IPS DF 19.7 (cell line): Measurements from ENCODE around the gene MAP3K4.

Source experiments
- DNase-seq: peaks from one replicate; pipeline ENCODE4 v3.0.0-alpha.2; 2013; ENCODE audit warnings: low read depth, low spot score

MAP3K4 gene

DNA sequence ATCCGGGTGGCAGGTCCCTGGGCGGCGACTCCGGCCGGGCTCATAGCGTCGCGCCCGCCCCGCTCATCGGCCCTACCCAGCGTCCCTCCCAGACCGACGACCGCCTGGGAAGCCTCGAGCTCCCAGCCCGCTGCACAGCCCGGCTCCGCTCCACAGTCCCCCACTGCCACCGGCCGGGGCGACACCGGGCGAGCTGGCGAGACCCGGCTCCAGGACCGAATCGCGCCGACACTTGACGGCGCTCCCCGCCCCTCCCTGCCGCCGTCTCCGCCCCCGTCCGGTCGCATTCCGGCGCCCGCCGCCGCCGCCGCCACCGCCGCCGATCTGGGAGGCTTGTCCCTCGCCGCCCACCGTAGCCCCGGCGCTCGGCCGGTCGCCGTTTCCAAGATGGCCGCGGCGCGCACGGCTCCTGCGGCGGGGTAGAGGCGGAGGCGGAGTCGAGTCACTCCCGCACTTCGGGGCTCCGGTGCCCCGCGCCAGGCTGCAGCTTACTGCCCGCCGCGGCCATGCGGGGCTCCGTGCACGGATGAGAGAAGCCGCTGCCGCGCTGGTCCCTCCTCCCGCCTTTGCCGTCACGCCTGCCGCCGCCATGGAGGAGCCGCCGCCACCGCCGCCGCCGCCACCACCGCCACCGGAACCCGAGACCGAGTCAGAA lies at the start of gene MAP3K4:
Gene MAP3K4 (plus strand): TSS at position 364 of the 655 bp plus-strand sequence. CDS start 163 bp downstream, at position 527.
- DNase-seq, result no peak

DNA sequence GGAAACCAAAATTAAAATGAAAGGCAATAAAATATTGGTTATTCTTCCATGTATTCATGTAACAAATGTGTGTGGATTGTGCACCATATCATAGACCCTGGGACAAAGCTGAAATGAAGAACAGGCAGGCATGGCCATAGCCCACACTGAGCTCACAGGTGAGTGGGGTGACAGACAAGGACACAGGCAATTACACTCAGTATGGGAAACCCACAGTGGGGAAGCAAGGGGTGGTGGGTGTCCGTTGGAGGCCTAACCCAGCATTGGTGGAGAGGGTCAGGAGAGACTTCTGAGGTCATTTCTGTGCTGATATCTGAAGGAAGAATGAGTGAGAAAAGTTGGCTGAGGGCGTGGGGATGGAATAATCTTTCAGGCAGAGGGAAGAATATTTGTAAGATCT lies 47.6 kb upstream of the MAP3K4 start:
- no peak for DNase-seq

- no peak for DNase-seq
These were observed 45.9 kb upstream of the MAP3K4 start for GRCh38 chr6:160945516-160946177.

DNA sequence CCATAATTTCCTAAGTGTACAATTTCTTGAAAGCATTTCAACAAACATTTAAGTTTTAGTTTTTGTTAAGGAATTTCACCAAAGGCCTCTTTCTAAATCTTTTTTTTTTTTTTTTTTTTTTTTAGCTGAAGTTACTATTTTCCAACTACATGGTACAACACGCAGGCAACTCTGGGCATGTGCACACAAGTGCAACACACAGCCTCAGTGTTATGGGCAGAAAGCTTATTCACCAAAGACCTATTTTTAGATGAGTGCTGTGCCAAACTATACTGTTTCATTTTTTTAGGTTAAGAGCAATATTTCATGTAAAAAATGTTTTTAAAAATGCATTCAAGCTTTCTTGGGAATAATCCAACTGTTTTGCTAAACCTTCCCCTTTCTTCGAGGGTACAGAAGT lies 42.0 kb upstream of the MAP3K4 start:
- DNase-seq, result no peak

GRCh38 chr6:160950507-160950906 lies 41.1 kb upstream of the MAP3K4 start:
- no peak for DNase-seq

- DNase-seq, result no peak
These were observed 40.2 kb upstream of the MAP3K4 start for GRCh38 chr6:160951187-160952030.

DNA sequence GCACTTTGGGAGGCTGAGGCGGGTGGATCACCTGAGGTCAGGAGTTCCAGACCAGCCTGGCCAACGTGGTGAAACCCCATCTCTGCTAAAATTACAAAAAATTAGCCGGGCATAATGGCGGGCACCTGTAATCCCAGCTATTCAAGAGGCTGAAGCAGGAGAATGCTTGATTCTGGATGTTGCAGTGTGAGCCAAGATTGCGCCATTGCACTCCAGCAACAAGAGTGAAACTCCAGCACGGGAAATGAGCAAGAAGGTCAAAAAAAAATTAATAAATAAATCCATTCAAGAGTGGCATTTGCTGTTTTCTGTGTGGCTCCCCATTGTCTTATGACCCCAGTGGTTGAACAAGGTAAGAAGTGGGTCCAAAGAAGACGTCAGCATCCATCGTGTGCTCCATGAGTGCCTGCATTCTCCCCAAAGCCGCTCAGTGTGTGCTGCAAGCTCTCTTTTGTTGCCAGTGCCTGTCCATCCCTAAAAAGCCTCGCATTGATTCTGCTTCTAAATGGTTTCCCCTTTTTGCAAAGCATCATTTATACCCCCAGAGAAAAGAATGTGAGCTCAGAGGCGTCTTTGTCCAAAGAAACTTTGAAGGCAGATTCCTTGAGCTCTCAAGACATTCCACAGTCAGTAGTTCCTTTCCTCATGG lies 38.8 kb upstream of the MAP3K4 start:
- DNase-seq, result no peak

- DNase-seq, result no peak
These were observed 35.9 kb upstream of the MAP3K4 start for GRCh38 chr6:160955508-160956295.

GRCh38 chr6:160956300-160957035 lies 35.1 kb upstream of the MAP3K4 start:
- DNase-seq, result no peak

- DNase-seq, result no peak
These were observed 31.7 kb upstream of the MAP3K4 start for GRCh38 chr6:160959726-160960435.

GRCh38 chr6:160960839-160961238 lies 30.7 kb upstream of the MAP3K4 start:
- DNase-seq, result no peak

DNA sequence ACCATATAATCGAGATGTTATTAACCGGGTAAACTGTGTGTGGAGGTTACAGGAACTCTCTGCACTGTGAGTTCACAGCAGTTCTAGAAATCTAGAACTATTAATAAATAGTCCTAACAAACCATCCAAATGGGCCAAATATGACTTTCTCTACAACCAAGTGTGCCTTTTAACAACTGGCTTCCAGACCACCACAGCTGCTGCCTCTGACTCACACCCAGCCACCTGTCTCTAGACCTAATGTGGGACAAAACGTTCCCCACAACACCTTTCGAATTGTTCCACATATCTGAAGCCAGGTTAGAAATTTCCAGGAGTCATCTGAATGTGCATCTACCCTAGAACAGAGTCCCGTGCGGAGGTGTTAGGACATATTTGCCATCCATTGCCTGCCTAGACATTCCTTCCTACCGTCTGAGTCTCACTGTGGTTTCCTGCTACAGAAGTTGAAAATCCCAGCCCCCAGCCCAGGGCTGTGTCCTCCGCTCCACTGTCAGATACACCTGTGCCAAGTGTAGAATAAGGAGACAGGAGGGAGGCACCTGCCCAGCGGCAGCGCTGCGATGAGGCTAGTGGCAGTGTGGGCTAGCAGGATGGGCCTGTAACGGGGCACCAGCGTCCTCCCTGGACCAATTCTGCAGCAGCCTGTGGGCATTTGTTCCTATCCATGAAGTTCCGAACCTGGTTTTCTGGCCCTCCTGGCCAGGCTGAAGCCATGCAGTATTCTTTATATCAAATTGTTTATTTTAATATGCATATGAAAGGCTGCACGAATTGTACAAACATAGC lies 28.5 kb upstream of the MAP3K4 start:
- DNase-seq, result no peak

GRCh38 chr6:160963651-160964050 lies 27.9 kb upstream of the MAP3K4 start:
- no peak for DNase-seq

GRCh38 chr6:160965893-160966292 lies 25.7 kb upstream of the MAP3K4 start:
- DNase-seq, result no peak

- DNase-seq, result no peak
These were observed 24.9 kb upstream of the MAP3K4 start for GRCh38 chr6:160966493-160967229.

- no peak for DNase-seq
These were observed 24.2 kb upstream of the MAP3K4 start for GRCh38 chr6:160967351-160967750.

GRCh38 chr6:160967833-160968232 lies 23.7 kb upstream of the MAP3K4 start:
- no peak for DNase-seq

DNA sequence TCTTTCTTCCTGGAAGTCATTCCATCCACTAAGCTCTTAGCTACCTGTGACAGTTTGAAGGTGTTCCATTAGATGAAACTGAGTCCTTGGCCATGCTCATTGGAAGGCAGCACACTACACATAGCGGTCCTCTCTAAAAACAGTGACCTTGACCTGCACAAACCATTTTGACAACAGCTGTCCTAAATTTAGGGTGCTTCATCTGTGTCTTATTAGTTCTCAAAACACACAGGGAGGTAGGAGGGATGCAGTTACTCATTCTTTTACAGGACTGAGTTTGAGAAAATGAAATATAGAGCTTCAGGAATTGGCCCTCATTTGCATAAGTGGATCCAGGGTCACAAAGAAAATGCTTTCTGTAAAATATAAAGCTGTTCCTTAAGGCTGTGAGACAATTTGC lies 20.4 kb upstream of the MAP3K4 start:
- DNase-seq, result no peak
